GM19240 (cell line): ENCODE measurements around the gene RAB11A.

Experiments
- DNase-seq: peaks from one replicate; pipeline ENCODE4 v3.0.0; 2011; ENCODE audit warnings: low spot score; ENCODE audit not compliant: insufficient read length

RAB11A gene

DNA sequence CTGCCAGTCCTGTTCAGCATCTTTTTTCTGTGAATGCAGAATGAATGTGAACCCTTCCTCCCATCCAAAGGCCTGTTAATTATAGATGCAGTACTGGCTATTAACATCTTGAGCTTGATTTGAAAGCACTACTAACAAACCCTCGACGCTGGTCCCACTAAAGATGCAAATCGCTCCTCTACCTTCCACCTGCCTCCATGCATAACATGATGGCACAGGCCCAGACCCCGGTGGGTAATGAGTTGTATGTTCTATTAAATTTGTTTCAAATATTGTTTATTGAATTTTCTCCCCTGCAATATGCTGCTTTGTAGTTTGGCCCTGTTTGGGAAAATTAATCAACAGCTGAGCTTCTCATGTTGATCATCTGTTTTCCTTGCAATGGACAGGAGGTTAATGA is 69.3 kb downstream of the RAB11A start:
- DNase-seq: no peak

DNA sequence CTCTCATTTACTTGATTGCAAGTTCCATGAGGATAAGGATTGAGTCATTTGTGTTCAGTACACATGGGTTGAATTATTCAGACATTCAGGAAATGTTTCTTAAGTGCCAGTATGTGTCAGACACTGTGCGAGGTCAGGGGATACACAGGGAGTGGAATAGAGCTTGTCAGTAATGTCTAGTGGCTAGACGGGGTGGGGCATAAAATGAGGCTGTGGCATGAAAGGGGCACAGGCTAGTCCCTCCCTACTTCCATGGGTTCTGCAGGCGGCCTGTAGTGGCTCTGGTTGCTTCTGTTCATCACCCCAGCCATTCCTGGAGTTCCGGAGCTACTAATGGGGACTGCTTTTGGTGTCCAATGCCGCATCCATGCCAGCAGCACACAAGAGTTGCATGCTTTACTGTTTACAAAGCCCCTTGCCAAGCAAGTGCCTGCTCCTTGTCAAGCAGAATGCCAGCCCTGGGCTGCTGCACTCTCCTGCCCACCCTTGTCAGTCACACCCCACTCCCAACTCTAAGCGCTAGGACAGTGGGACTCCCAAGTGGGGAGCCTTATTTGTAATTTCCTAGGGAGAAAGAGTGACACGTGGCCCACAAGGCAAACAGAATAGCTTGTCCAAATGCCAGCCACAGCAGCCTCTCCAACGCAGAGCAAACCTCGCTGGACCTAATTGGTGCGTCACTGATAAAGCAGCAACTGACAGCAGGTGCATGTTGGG is 70.8 kb downstream of the RAB11A start:
- no peak for DNase-seq

DNA sequence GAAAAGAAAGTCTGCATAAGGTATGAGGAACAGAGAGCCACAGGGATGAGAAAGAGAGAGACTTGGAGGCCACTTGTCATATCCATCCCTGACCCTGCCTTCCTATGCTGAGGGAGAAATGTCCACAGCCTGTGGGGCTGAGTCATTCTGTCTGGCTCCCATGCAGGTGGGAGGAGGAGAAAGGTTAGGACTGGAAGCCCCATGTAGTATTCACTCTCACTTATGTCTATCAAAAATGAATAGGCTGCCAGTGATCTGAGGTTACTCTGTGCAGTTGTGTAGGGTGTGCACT is 71.3 kb downstream of the RAB11A start:
- DNase-seq: no peak
